Hepatic stellate cell (primary cell): ENCODE measurements around the gene ADAM12.
"Not testable (repeated sequence)": the region's sequence is repeated elsewhere in the genome, so short reads cannot be mapped to it uniquely, and the experiment has no call there.

Source experiments
- DNase-seq: peaks from one replicate; pipeline ENCODE4 v3.0.0; 2011; ENCODE audit warnings: low spot score

The ADAM12 gene

GRCh38 chr10:126054191-126054590, 334.1 kb downstream of the ADAM12 start:
- DNase-seq: no peak

- no peak for DNase-seq
Measured at GRCh38 chr10:126052171-126052570, 336.1 kb downstream of the ADAM12 start.

GRCh38 chr10:126049759-126050700, 338.2 kb downstream of the ADAM12 start:
- DNase-seq: peak; percentile 79

- DNase-seq: not testable (repeated sequence)
Measured at GRCh38 chr10:126047749-126048148, 340.5 kb downstream of the ADAM12 start.

- no peak for DNase-seq
Measured at GRCh38 chr10:126046831-126047230, 341.4 kb downstream of the ADAM12 start.

- no peak for DNase-seq
Measured at GRCh38 chr10:126045861-126046260, 342.4 kb downstream of the ADAM12 start.

- DNase-seq: no peak
Measured at GRCh38 chr10:126043389-126043788, 344.9 kb downstream of the ADAM12 start.

- no peak for DNase-seq
Measured at GRCh38 chr10:126042906-126043305, 345.4 kb downstream of the ADAM12 start.

GRCh38 chr10:126042354-126042753, 345.9 kb downstream of the ADAM12 start:
- DNase-seq: no peak

- DNase-seq: peak; percentile 91
Measured at GRCh38 chr10:126041804-126042231, 346.5 kb downstream of the ADAM12 start.

- no peak for DNase-seq
Measured at GRCh38 chr10:126041117-126041516, 347.2 kb downstream of the ADAM12 start.

- DNase-seq: no peak
Measured at GRCh38 chr10:126037946-126038345, 350.3 kb downstream of the ADAM12 start.

- DNase-seq: no peak
Measured at GRCh38 chr10:126036515-126036914, 351.8 kb downstream of the ADAM12 start.

GRCh38 chr10:126034586-126034985, 353.7 kb downstream of the ADAM12 start:
- DNase-seq: no peak

GRCh38 chr10:126029999-126030398, 358.3 kb downstream of the ADAM12 start:
- no peak for DNase-seq

- DNase-seq: no peak
Measured at GRCh38 chr10:126027692-126028091, 360.6 kb downstream of the ADAM12 start.

GRCh38 chr10:126022841-126023240, 365.4 kb downstream of the ADAM12 start:
- DNase-seq: no peak

GRCh38 chr10:126021833-126022500, 366.3 kb downstream of the ADAM12 start:
- no peak for DNase-seq

- peak; percentile 17 for DNase-seq
Measured at GRCh38 chr10:126017961-126018560, 370.2 kb downstream of the ADAM12 start.

- DNase-seq: no peak
Measured at GRCh38 chr10:126016882-126017281, 371.4 kb downstream of the ADAM12 start.

- DNase-seq: no peak
Measured at GRCh38 chr10:126016156-126016805, 372.0 kb downstream of the ADAM12 start.

GRCh38 chr10:126015413-126015812, 372.9 kb downstream of the ADAM12 start:
- no peak for DNase-seq
